DMS53 treated with DMSO at 0.1 percent for 48 hours (cell line): ENCODE measurements around the gene ZNF317.
A peak's percentile ranks its signal among the peaks of the same experiment; 100 is the strongest.

ENCODE experiments used
- DNase-seq: peaks from one replicate; lab custom pipeline; 2025; ENCODE audit not compliant: unreplicated experiment; lab: John Stamatoyannopoulos, UW

Gene ZNF317

DNA sequence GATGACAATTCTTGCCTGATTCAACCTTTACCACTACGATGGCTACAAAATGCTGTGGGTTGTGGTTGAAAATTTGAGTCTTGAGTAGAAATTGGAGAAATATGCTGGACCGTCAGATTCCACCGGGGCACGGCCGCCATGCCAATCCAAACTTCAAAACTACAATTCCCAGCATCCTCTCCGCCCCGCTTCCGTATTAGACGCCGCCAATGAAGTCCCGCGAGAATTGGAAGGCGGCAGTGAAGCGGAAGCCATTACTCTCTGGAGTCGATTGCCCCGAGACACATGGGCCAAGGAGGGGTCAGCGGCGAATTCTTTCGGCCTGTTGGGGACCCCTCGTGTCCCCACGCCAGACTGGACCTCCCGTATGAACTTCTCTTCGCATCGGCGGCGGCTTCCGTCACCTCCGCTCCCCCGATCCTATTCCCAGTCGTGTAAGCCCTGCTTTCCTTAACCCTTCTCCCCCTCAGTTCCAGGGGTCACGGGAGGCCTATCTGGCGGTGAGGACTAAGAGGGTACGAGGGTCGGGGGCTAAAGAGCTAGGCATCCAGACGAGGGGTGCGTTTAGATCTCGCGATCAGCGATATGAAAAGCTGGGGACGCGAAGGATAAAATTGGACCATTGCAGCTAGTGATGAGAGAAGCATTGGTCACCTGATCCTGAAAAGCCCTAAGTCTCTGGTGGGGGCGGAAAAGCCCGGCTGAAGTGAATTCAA lies at the start of gene ZNF317:
ZNF317 (plus strand) TSS at position 239 of the 716 bp plus-strand sequence. CDS start 15,620 bp downstream, outside the sequence.
- DNase-seq: peak; percentile 58

- DNase-seq: no peak
These were observed 32.8 kb upstream of the ZNF317 start, which contains the start of gene OR7G2 for GRCh38 chr19:9107375-9107774. OR7G2 (minus strand) TSS chr19:9107475; CDS start chr19:9103243, 4,232 bp downstream.

DNA sequence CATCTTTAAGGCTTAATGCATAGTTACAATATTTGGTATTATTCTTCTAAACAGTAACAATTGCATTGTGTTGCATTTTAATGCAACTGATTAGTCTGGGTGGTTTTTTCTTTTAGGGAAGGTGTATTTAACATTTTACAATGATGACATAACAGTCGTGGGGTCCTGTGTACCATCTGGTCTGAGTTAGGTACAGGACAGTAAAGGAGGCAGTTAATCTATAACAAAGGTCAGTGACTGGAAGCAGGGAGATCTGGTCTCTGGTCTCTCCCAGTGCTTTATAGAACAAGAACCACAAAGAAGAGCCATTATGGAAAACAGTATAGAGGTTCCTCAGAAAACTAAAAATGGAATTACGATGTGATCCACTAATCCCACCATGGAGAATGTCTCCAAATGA lies 30.2 kb upstream of the ZNF317 start:
- DNase-seq: no peak

- no peak for DNase-seq
These were observed 24.8 kb upstream of the ZNF317 start, which contains the start of gene OR7G1 for GRCh38 chr19:9115307-9115813. OR7G1 (minus strand) TSS chr19:9115763; CDS start chr19:9115763, 0 bp downstream.

GRCh38 chr19:9116547-9116946 lies 23.6 kb upstream of the ZNF317 start:
- no peak for DNase-seq

GRCh38 chr19:9126900-9127405 lies 13.2 kb upstream of the ZNF317 start, which contains the start of gene OR7G3:
OR7G3 (minus strand) TSS chr19:9126950; CDS start chr19:9126950, 0 bp downstream.
- DNase-seq: no peak

GRCh38 chr19:9128171-9128570 lies 12.0 kb upstream of the ZNF317 start:
- DNase-seq: no peak

DNA sequence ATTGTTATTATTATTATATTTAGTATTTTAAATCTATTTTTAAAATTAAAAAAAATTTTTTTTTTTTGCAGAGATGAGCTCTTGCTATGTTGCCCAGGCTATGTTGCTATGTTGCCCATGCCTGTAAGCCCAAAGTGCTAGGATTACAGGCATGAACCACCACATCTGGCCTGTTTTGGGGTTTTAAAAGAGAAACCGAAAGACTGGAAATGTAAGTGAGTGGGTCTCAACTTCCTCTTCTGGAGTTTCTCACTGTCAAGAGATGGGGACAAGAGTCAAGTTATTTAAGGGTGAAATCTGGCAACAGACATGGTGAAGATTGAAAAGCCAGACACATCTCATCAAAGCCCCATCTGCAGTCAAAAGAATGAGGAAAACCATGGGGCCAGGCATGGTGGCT lies 9.2 kb upstream of the ZNF317 start:
- DNase-seq: no peak

- DNase-seq: no peak
These were observed 7.8 kb upstream of the ZNF317 start for GRCh38 chr19:9132422-9132821.

DNA sequence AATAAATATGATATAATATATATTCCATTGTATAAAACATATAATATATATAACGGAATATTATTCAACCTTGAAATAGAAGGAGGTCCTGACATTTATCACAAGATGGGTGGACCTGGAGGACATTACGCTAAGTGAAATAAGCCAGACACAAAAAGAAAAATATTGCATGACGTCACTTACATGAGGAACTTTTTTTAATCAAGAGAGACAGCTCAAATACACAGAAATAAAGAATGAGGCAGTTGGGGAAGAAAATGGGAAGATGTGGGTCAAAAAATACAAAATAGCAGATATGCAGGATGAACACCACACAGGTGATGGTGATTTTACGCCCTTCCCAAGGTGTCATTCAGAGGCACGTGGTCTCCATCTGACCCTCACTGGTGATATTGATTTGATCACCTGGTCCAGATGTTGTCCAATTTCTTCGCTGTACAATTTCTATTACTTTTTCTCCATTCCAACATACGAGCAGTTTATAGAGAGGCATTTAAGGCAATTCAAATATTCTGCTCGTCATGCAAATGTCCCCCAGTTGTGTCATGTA lies 513 bp upstream of the ZNF317 start:
- DNase-seq: no peak

- DNase-seq: no peak
These were observed 4.7 kb downstream of the ZNF317 start for GRCh38 chr19:9144920-9145319.

GRCh38 chr19:9146882-9147281 lies 6.7 kb downstream of the ZNF317 start:
- no peak for DNase-seq

GRCh38 chr19:9148697-9149096 lies 8.5 kb downstream of the ZNF317 start:
- DNase-seq: no peak

GRCh38 chr19:9149997-9150396 lies 9.8 kb downstream of the ZNF317 start:
- no peak for DNase-seq

GRCh38 chr19:9150650-9151049 lies 10.5 kb downstream of the ZNF317 start:
- no peak for DNase-seq

DNA sequence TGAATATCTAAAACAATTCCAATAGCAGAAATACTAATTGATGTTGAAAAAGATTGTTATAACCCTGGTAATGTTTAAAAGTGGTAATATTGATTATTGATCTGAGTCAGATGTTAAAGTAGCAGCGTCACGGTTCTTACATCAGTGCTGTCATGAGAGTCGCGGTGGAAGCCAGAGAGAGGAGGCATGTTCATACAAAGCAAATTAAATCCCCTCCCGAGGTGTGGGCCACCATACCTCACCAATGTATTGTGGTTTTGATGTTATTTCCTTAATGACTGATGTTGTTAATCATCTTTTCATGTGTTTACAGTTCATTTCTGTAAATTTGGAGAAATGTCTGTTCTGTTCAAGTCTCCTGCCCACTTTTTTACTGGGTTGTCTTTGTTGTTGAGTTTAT lies 11.2 kb downstream of the ZNF317 start:
- no peak for DNase-seq

- DNase-seq: no peak
These were observed 15.4 kb downstream of the ZNF317 start for GRCh38 chr19:9155591-9155990.

- DNase-seq: no peak
These were observed 16.1 kb downstream of the ZNF317 start for GRCh38 chr19:9156304-9156703.

GRCh38 chr19:9159891-9160290 lies 19.7 kb downstream of the ZNF317 start:
- no peak for DNase-seq

GRCh38 chr19:9161427-9161826 lies 21.2 kb downstream of the ZNF317 start:
- no peak for DNase-seq

- DNase-seq: no peak
These were observed 25.1 kb downstream of the ZNF317 start for GRCh38 chr19:9165261-9165660.

DNA sequence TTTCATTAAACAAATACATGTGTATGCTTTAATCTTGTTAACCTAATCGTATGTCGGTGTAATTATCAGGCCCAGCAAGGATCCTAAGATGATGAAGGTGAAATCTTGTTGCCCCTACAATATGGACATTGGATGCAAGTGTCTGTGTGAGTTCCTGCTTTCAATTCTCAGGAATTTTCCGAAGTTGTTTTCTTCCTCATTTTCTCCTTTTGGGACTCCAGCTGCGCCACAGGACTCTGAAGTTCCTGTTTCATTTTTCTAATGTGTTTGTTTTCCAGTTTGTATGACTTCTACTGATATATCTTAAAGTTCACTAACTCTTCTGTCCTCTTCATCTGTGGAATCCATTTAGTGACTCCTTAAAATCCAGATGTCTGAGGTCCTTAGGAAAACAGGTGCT lies 26.6 kb downstream of the ZNF317 start:
- DNase-seq: no peak
